MM.1S (cell line): ENCODE measurements around the gene UCP3.

ENCODE experiments used
- EZH2phosphoT487 ChIP-seq: fragments of 300-600 bp; sonication (generic); IDR thresholded peaks from 2 replicates; pipeline ENCODE4 v1.6.1; 2018; ENCODE audit warnings: antibody characterized with exemption, low read length
- TF ChIP-seq, protein P1 (sequence below): fragments of 300-600 bp; sonication (generic); IDR thresholded peaks from 2 replicates; pipeline ENCODE4 v1.5.1; 2016; ENCODE audit warnings: antibody characterized with exemption, low read length, mixed read lengths

DNA sequence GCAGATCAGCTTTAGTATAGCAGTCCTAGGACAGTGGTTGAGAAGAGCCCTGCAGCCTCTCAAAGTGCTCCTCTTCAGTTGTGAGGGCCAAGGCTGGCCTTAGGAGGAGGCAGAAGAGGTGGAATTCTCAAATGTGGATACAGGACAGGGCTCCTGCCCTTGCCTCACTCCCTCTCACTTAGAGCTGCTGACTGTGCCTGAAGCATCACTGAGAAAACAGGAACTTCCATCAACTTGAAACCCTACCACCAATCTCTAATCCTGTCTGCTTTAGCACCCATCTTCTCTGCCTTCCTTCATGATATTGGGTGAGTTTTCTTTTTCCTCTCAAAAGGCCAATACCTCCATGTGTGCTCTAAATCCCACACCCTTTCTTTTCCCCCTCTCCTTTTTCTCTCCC lies 14.4 kb upstream of the UCP3 start:
- TF ChIP-seq, protein P1, sequence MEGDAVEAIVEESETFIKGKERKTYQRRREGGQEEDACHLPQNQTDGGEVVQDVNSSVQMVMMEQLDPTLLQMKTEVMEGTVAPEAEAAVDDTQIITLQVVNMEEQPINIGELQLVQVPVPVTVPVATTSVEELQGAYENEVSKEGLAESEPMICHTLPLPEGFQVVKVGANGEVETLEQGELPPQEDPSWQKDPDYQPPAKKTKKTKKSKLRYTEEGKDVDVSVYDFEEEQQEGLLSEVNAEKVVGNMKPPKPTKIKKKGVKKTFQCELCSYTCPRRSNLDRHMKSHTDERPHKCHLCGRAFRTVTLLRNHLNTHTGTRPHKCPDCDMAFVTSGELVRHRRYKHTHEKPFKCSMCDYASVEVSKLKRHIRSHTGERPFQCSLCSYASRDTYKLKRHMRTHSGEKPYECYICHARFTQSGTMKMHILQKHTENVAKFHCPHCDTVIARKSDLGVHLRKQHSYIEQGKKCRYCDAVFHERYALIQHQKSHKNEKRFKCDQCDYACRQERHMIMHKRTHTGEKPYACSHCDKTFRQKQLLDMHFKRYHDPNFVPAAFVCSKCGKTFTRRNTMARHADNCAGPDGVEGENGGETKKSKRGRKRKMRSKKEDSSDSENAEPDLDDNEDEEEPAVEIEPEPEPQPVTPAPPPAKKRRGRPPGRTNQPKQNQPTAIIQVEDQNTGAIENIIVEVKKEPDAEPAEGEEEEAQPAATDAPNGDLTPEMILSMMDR, result no peak
- no peak for TF ChIP-seq EZH2phosphoT487
